NK-92 treated with Interleukin-12 subunit alpha and Interleukin-12 subunit beta, amount 100 ng/mL, for 24 hours (cell line): Measurements from ENCODE around the gene PLXDC2.
"Not testable (repeated sequence)": the region's sequence is repeated elsewhere in the genome, so short reads cannot be mapped to it uniquely, and the experiment has no call there.

Source experiments
- DNase-seq: peaks from one replicate; lab custom pipeline; 2025; lab: John Stamatoyannopoulos, UW

The PLXDC2 gene

GRCh38 chr10:20041931-20042330 is 225.7 kb downstream of the PLXDC2 start:
- no peak for DNase-seq

GRCh38 chr10:20045100-20045499 is 228.9 kb downstream of the PLXDC2 start:
- not testable (repeated sequence) for DNase-seq

DNA sequence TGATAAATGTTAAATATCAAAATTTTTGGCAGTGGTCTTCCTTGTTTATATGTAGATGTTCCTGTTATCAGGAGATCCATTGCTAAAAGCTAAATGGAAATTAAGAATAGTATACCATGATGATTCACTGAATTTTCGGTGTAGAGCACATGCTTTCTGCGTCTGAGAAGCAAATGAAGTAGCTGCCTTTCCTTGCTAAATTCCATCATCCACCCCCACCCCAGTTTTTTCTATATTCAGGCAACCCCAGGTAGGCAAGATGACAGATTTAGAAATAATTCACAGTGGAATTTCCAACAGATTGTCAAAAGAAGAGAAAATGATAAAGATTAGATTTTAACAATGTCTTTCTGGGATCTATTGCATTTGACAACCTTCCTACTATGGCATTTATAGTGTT is 231.9 kb downstream of the PLXDC2 start:
- DNase-seq: no peak

DNA sequence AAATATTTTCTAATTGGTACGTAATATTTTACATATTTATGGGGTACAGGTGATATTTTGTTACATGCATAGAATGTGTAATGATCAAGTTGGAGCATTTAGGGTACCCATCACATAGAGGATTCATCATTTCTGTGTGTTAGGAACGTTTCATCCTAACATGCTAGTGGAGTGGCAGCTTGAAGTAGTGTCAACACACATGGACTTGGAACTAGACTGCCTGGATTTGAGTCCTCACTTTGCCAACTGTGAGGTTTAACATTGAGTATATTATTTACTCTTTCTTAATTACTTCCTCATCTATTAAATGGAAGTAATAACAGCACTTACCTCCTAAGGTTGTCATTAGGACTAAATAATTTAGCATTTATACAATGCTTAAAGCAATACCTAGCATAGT is 241.9 kb downstream of the PLXDC2 start:
- DNase-seq: no peak

DNA sequence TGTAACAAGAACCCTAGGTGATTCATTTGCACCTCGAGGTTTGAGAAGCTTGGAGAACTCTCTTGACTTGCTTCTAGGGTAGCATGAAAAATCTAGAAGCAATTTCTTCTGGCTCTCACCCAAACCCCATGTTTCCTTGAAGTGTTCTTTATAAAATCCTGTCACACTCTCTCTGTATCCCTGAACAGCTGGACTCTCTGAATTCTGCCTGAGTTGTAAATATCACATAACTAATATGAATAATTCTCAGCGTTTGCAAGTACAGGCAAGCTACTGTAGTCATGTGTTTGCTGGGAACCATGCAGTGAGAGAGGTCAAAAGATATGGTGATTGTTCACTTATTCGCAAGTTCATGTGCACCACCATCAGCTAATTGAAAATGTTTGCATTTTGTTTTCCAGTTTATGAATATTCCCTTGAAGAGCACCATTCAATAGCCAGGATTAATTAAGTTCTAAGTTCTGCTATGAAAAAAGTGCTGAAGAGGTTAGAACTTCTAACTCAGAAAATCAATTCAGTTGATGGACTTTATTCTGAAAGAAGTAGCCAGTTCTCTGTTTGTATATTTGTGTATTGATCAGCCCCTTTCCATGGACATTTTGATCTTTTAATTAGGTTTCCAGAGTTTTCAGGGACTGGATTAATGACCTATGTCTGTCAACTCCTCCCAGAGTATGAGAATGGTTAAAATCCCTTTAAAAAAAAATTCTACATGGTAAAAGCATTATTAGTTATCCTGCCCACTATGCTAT is 243.0 kb downstream of the PLXDC2 start:
- DNase-seq: no peak

DNA sequence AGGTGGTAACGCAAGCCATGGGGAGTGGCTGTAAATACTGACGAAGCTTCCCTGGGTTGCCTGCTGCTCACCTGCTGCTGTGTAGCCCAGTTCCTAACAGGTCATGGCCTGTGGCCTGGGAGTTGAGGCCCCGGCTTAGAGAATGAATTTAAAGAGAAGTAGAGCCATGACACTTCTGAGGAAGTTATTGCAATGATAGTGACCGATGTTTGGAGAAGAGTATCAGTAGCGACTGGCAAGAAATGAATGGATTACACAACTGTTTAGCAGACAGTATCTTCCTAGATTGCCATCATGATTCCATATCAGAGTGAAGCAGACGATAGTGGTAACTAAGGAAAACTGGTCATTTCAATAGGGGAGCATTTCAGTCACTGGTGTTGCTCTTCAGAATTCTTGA is 249.6 kb downstream of the PLXDC2 start:
- no peak for DNase-seq

- no peak for DNase-seq
Observed at GRCh38 chr10:20073167-20073566, 256.9 kb downstream of the PLXDC2 start.

DNA sequence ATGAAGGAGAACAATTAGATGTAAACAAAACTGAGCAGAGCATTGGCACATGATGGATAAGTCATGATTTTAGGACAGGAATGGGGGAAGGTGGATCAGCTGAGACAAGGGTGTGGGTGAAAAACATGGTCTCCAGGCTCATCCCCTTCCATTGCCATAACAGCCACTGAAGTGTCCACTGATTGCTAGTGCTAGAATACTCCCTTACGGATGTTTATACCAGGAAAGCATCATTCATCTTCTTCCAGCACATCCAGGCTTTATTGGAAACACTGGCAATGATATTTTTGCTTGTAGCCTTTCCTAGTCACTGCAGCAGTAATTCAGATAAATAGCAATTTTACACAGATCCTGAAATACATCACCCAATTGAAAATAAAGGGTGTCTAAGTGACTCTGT is 259.5 kb downstream of the PLXDC2 start:
- DNase-seq: no peak

DNA sequence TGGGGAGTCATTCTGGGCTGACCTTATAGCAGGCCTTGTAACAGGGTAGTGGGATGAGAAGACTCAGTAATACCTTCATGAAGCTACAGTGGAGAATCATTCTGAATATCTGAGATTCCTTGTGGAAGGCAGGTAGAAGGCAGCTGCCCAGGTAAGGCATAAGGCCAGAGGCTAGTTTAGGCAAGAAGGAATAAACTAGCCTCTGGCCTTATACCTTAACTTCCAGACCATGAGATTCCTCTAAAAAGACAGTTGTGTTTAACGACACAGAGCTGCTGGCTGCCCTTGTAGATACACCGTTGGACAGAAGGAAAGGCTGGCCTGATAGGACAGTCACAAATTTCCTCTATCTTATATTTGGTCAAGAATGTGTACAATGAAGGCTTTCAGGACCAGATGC is 268.2 kb downstream of the PLXDC2 start:
- no peak for DNase-seq

- no peak for DNase-seq
Observed at GRCh38 chr10:20085115-20085514, 268.9 kb downstream of the PLXDC2 start.

- no peak for DNase-seq
Observed at GRCh38 chr10:20087353-20087752, 271.1 kb downstream of the PLXDC2 start.

DNA sequence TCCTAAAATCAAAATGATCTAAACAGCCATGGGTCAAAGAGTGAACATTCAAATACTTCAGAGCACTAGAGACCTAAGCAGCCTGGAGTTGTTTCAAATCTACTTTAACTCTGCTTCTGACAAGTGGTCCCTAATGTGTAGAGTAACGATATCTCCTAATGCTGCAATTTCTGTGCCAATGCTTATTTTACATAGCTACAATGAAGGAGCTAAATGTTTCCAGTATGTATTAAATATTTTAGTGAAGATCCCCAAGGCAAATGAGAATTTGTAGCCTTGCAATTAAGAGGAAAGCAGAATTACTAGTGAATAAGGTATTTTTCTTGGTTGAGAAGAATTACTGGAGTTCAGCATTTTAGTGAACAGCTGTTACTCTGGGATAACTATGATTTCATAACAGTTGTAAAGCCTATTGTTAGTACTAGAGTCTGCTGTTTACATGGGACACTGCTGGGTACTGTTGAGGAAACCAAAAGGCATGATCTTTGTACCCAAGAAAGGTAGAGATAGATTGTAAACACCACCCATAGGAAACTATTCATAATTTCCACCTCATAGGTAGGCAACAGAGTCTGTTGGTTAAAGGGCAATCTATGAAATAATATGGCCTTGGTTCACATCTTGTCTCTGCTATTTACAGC is 271.9 kb downstream of the PLXDC2 start:
- no peak for DNase-seq

DNA sequence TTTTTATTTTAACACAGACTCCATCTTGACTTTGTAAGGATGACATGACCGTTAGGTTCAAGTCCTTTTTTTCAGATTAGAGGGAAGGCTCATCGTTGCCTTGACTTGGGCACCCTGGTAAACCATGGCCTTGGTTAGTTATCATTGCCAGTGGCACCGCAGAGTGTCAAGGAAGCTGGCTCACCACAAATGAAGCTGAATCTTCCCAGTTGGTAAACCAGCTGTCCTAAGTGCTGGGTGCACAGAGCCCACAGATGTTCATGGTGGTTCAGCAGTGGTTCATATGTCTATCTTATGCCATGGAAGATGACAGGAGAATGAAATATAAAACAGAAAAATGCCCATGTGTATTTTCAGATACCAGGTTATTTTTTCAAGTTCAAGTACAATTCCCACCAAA is 273.6 kb downstream of the PLXDC2 start:
- DNase-seq: no peak

GRCh38 chr10:20090831-20091230 is 274.6 kb downstream of the PLXDC2 start:
- DNase-seq: no peak

- no peak for DNase-seq
Observed at GRCh38 chr10:20091698-20092097, 275.5 kb downstream of the PLXDC2 start.

- DNase-seq: no peak
Observed at GRCh38 chr10:20093600-20093999, 277.4 kb downstream of the PLXDC2 start.

GRCh38 chr10:20094226-20094976 is 278.2 kb downstream of the PLXDC2 start:
- no peak for DNase-seq

DNA sequence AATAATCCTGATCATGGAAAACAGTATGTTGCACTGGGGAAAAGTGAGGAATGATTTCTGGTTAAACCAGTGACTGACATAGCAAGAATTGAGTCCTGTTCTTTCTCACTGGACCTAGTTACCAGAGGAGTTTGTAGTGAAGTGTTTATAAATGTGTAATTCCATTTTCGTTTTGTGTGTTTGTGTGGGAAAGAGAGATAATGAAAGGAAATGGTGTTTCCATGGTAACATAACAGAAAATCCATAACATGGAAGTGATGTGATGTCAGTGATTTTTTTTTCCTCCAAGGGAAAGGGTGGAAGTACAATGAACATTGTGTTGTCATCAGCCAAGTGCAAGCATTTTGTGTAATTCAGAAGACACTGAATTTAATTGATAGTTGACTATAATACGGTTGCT is 283.9 kb downstream of the PLXDC2 start:
- no peak for DNase-seq

DNA sequence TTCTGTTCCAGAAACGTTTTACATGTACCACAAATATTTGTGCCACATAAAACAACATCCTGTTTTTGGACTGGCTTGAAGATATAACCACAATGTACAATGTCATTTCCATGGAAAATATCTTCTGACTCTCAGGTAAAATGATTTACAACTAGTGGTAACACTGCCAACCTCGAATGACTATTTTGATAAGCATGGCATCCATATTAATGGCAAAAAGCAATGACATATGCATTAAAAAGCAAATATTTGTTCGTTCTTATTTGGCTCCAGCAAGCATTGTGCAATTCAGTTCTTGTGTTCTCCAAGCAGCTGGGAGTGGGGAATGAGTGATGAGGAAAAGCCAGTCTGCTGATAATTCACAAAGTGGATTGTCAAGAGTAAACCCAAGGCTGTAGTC is 289.0 kb downstream of the PLXDC2 start:
- no peak for DNase-seq

DNA sequence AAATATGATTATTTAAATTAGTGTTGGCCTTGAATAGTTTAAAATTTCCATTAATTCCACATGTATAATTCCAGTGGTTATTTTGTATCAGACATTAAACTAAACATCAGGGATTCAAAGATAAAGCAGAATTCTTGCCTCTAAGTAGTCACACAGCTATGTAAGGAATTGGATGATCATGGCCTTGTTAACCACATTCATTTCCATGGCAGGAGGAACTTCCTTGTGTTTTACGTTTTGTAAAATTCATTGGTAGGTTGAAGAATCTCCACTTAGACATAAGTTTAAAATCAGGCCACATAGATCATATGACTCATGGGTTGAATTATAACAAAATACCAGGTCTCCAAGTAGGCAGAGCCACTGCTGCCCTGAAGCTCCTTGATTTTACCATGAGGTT is 289.7 kb downstream of the PLXDC2 start:
- DNase-seq: no peak

DNA sequence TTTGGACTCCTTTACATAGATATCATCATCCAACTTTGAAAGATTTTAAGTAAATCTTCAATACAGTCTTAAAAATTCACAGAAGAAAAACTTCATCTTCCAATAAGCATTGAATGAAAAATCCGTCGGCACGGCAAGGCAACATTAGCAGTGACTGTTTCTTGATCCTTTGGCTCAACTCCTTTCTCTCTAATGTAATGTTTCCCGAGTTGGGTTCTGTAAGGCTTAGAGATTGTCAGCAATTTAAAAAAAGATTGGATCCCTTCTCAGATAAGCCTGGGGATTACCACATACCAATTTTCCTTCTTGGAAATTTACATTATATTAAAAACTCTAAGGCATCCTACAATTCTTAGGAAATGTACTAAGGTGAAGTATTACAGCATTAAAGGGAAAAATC is 291.8 kb downstream of the PLXDC2 start:
- DNase-seq: no peak

- DNase-seq: no peak
Observed at GRCh38 chr10:20109613-20110012, 293.4 kb downstream of the PLXDC2 start.
